Colonic mucosa (tissue), 4 donors: ENCODE data around the gene MAL. TPM values are rescaled to one million over a fixed set of nuclear protein-coding genes. Genes with fewer than 3 reads are reported as not detected.

ENCODE experiments used
- DNase-seq: peaks from one replicate; pipeline ENCODE4 v3.0.0-alpha.2; 2020
- H3K27ac ChIP-seq: fragments of 200-600 bp; one replicate; pipeline ENCODE4 v1.8.0; 2021
- H3K27me3 ChIP-seq: fragments of 200-600 bp; one replicate; pipeline ENCODE4 v1.8.0; 2021
- H3K36me3 ChIP-seq: fragments of 200-600 bp; one replicate; pipeline ENCODE4 v1.8.0; 2021
- H3K4me1 ChIP-seq: fragments of 200-600 bp; one replicate; pipeline ENCODE4 v1.8.0; 2021; ENCODE audit warnings: mild to moderate bottlenecking
- H3K4me3 ChIP-seq: fragments of 200-600 bp; one replicate; pipeline ENCODE4 v1.8.0; 2021
- H3K9ac ChIP-seq, 2 donors: one replicate each; pipeline ENCODE4 v1.7.0; 2013; ENCODE audit warnings: control low read depth in 2 of 2, low read depth in 2 of 2, low read length in 2 of 2
- H3K9me3 ChIP-seq: fragments of 200-600 bp; one replicate; pipeline ENCODE4 v1.8.0; 2021
- intact Hi-C: fragments of 100-400 bp; cut with DNase I; formaldehyde crosslinking; loops from one replicate; pipeline ENCODE4 v1.14.1; 2022
- total RNA-seq, 2 donors: library from RNA; stranded (reverse); fragmentation: NEBNext Ultra II Directional in 1 of 2; extraction: Animal tissue kit (Norgen Biotek cat#: 25700) in 1 of 2; gene quantifications; one replicate each; pipeline ENCODE4 v1.2.1, GENCODE V29; 2021
- TF ChIP-seq, protein P1 (sequence below): fragments of 200-600 bp; IDR thresholded peaks from one replicate; pipeline ENCODE4 v1.8.0; 2022; ENCODE audit warnings: antibody characterized with exemption, mild to moderate bottlenecking
- donor health status: healthy.
- donor health status: DM: no; HTN: no; CAD: no.
- donor health status: DM: no; HTN: no; CAD: no.

Gene MAL
- total RNA-seq, 2 donors from 2014 or later, result 0.54 to 3.5 TPM

DNA sequence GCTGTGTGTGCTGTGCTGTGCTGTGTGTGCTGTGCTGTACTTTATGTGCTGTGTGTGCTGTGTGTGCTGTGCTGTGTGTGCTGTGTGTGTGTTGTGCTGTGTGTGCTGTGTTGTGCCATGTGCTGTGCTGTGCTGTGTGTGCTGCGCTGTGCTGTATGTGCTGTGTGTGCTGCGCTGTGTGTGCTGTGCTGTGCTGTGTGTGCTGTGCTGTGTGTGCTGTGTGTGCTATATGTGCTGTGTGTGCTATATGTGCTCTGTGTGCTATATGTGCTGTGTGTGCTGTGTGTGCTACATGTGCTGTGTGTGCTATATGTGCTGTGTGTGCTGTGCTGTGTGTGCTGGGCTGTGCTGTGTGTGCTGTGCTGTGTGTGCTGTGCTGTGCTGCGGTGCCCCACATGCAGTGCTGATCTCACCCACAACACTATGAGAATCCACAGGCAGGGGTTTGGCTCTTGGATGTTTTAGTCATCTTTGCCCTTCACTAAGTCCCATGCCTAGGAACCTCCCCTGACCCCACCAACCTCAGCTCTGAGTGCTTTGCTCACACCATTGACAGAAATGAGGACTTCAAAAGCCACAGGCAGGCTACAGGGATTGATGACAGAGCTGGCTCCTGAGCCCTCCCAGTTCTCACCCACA, 30.5 kb upstream of the MAL start:
- Histone ChIP-seq H3K4me3 (no peak overlapping the region), H3K4me1 (no peaks in the 10 kb centered on the region), H3K9ac (no peak overlapping the region), H3K27me3 (peaks cover 8% of the 10 kb centered on the region), H3K9me3 (no peaks in the 10 kb centered on the region), H3K36me3 (no peaks in the 10 kb centered on the region), H3K27ac (no peak overlapping the region)
- intact Hi-C loops, result no loop called here
- TF ChIP-seq, protein P1, sequence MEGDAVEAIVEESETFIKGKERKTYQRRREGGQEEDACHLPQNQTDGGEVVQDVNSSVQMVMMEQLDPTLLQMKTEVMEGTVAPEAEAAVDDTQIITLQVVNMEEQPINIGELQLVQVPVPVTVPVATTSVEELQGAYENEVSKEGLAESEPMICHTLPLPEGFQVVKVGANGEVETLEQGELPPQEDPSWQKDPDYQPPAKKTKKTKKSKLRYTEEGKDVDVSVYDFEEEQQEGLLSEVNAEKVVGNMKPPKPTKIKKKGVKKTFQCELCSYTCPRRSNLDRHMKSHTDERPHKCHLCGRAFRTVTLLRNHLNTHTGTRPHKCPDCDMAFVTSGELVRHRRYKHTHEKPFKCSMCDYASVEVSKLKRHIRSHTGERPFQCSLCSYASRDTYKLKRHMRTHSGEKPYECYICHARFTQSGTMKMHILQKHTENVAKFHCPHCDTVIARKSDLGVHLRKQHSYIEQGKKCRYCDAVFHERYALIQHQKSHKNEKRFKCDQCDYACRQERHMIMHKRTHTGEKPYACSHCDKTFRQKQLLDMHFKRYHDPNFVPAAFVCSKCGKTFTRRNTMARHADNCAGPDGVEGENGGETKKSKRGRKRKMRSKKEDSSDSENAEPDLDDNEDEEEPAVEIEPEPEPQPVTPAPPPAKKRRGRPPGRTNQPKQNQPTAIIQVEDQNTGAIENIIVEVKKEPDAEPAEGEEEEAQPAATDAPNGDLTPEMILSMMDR, result no peak
- no peak for DNase-seq

DNA sequence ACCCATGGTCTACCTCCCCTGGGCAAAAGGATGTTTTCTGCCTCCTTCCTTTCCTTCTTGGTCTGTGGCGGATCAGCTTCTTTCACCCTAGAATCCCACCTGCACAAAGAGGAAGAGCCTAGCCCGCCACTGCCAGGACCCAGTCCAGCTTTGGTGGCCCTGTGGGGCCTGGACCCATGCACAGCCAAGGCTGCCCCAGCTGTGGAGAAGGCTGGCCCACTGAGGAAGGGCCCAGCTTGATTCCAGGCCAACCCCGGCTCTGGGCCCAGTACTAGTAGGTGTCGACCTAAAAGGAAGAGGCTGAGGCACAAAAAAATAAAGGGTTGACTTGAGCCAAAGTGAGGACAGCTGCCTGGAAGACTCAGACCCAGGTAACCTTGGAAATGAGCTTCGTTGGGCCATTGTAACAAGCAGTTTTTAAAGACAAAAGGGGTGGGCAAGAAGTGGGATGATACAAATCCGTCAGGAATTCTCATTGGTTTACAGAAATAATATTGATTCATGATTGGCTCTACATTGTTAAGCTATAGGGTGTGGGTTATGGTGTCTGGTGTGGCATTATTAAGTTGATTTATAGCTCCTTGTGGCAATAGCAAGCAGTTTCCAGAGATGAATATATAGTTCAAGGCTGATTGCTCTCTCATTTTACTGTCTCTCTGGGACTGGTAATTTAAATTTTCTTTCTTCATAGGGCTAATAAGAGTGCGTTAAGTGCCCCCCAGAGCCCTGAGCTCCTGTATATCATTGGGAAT, 29.8 kb upstream of the MAL start:
- H3K27me3 ChIP-seq, result peaks cover 8% of the 10 kb centered on the region
- no peaks in the 10 kb centered on the region for H3K4me1 ChIP-seq
- H3K27ac ChIP-seq, result no peak overlapping the region
- intact Hi-C loops, result no loop called here
- no peak for DNase-seq
- no peak overlapping the region for H3K9ac ChIP-seq
- H3K4me3 ChIP-seq, result no peak overlapping the region
- no peaks in the 10 kb centered on the region for H3K36me3 ChIP-seq
- H3K9me3 ChIP-seq, result no peaks in the 10 kb centered on the region
- TF ChIP-seq, protein P1, result no peak

DNA sequence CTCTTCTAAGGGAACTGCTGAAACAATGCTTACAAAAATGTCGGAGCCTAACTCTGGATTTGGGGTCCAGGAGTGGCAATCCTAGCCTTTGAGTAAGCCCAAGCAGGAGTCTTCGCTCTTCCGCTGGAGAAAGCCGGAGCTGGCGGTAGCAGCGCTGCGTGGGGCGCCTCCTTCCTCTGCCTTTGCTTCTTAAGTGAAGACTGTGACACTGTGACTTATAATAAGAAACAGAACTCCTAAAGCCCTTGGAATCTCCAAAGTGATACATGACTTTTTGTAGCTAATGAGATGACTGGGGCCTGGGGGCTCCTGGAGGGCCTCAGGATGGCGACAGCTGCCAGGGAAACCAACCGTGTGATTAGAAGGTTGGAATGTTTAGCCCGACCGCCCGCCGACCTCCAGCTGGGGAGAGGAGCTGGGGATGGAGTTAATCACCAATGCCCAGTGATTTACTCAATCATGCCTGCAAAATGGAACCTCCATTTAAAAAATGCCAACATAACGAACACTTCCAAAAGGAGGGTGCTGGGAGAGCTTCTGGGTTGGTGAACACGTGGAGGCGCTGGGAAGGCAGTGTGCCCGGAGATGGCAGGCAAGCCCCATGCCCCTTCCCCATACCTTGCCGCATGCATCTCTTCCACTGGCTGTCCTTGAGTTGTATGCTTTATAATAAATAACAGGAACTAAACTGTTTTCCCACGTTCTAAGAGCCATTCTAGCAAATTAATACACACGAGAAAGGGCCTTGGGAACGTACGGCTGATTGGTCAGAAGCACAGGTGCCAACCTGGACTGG, 29.0 kb upstream of the MAL start:
- H3K9me3 ChIP-seq, result no peaks in the 10 kb centered on the region
- no peak for DNase-seq
- no peak overlapping the region for H3K4me3 ChIP-seq
- no peaks in the 10 kb centered on the region for H3K36me3 ChIP-seq
- H3K27me3 ChIP-seq, result peaks cover 8% of the 10 kb centered on the region
- intact Hi-C loops, result no loop called here
- H3K27ac ChIP-seq, result no peak overlapping the region
- H3K4me1 ChIP-seq, result no peaks in the 10 kb centered on the region
- H3K9ac ChIP-seq, result no peak overlapping the region
- TF ChIP-seq, protein P1, result no peak

DNA sequence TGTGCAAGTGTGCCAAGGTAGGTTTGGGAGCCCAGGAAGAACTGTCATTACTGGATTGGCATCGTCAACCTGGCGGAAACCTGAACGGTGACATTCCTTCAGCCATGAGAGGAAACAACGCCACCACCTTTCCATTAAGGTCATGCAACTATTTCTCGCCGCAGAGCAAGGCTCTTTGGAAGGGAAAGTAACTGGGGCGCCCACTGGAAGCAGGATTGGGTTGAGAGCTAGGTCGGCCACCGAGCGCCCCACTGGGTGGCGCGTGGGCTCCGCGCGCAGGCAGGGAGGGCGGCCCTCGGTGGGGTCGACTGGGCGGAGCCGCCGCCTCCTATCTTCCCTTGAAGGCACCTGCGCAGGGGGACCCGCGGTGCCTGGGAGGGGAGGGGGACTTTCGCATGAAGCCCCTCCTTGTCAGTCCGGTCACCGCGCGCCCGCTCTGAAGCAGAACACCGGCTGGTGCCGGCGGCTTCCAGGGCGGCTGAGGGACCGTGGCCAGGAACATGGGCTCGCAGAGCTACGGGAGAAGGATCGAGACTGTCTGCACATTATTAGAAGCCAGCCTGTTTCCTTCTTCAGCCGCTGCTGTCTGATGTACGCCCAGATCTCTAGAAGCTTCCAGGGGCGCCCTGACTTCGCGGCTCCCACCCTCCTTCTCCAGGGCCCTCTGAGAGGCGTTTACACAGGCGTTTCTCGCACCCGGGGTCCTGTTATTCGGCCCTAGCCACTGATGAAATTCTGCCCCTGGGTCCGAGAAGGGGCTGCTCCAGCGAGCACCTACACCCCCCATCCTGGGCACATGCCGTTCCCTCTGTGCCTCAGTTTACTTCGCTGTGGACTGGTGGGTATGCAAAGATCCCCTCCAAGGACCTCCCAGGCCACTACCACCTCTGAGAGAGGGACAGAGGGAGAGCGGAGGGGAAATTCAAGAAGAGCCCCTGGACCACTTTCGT, 27.3 kb upstream of the MAL start:
- no peak overlapping the region for H3K27ac ChIP-seq
- H3K9ac ChIP-seq, result no peak overlapping the region
- intact Hi-C loops, result no loop called here
- TF ChIP-seq, protein P1, result no peak
- H3K9me3 ChIP-seq, result no peaks in the 10 kb centered on the region
- no peak for DNase-seq
- H3K4me3 ChIP-seq, result no peak overlapping the region
- no peaks in the 10 kb centered on the region for H3K36me3 ChIP-seq
- no peaks in the 10 kb centered on the region for H3K4me1 ChIP-seq
- peaks cover 8% of the 10 kb centered on the region for H3K27me3 ChIP-seq
